Mesodermal cell (in vitro differentiated cells): ENCODE results near the gene CACNA1C.

Experiments used
- H3K27ac ChIP-seq: 2 replicates; pipeline ENCODE4 v1.7.0; 2013; ENCODE audit warnings: mild to moderate bottlenecking, low read depth, low read length, moderate library complexity; ENCODE audit not compliant: severe bottlenecking
- H3K36me3 ChIP-seq: 2 replicates; pipeline ENCODE4 v1.7.1; 2013; ENCODE audit warnings: mild to moderate bottlenecking, low read length, moderate library complexity; ENCODE audit not compliant: control insufficient read depth, insufficient read depth
- H3K4me1 ChIP-seq: one replicate; pipeline ENCODE4 v1.7.1; 2013; ENCODE audit warnings: mild to moderate bottlenecking, low read length; ENCODE audit not compliant: insufficient read depth, control insufficient read depth, poor library complexity, severe bottlenecking
- H3K4me3 ChIP-seq: 2 replicates; pipeline ENCODE4 v1.7.0; 2013; ENCODE audit warnings: low read length, control low read depth, mild to moderate bottlenecking; ENCODE audit not compliant: insufficient read depth, poor library complexity, severe bottlenecking; ENCODE audit errors: extremely low read depth
- H3K9me3 ChIP-seq: 2 replicates; pipeline ENCODE4 v1.7.1; 2013; ENCODE audit warnings: mild to moderate bottlenecking, low read length, moderate library complexity; ENCODE audit not compliant: control insufficient read depth
- WGBS, 2 experiments: methylation state at CpG; one replicate each; pipeline ENCODE4 v1.1.5; 2013; ENCODE audit warnings: missing lambda C conversion rate in 2 of 2; ENCODE audit not compliant: insufficient coverage in 2 of 2; 5-methylcytosine and 5-hydroxymethylcytosine counted together

Gene CACNA1C

DNA sequence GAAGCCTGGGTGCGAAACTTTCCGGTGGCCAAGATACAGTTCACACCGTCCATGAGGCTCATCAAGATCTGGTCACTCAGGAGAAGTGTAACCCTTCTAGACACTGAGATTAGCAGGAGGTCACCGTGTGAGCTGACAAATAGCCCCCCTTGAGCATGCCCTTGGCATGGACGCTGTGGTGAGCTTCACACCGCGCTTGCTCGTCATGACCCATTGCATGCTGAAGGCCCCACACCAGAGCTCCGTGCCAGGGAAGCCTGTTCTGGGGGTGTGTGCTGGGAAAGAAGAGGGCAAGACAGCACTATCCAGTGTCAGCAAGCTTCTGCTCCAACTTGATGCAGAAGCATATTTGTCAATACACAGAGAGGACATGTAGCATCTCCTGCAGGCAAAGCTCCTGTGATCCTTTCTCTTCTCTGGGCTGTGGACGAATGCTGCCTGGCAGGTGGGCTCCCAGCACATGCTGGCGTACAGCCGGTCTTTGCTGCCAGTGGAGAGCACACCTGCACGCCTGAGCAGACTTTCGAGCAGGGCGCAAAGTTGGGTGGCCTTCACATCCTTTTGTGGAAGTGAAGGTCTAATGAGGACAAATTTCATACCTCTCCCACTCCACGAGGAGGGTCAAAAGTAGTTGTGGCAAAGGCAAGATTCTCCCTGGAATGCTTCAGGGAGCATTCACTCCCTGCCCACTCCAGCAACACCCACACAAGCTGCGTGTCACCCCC lies 615.1 kb downstream of the CACNA1C start:
- Histone ChIP-seq H3K4me3 (no peak overlapping the region), H3K9me3 (no peaks in the 10 kb centered on the region), H3K27ac (no peak overlapping the region), H3K4me1 (no peaks in the 10 kb centered on the region), H3K36me3 (peaks cover 7% of the 10 kb centered on the region)
- WGBS, 2 experiments: 88% methylated on average over 11 to 13 of the region's 17 CpGs

DNA sequence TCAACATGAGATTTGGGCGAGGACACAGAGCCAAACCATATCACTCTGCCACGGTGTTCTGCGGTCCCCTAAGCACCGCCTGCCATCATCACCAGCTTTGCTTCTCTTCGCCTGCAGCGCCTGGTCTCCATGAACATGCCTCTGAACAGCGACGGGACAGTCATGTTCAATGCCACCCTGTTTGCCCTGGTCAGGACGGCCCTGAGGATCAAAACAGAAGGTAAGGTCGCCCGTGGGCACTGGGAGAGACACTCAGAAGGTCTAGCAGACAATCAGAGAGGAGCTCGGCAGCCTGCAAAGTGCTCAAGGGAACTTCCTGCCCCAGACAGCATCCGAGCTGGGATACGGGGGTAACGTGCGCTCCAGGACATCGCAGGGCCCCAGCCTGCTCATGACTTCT lies 616.0 kb downstream of the CACNA1C start:
- H3K4me3 ChIP-seq: no peak overlapping the region
- 91 to 97% methylated on average over 17 of the region's 17 CpGs for WGBS, 2 experiments
- no peaks in the 10 kb centered on the region for H3K9me3 ChIP-seq
- H3K36me3 ChIP-seq: peaks cover 7% of the 10 kb centered on the region
- no peaks in the 10 kb centered on the region for H3K4me1 ChIP-seq
- H3K27ac ChIP-seq: no peak overlapping the region

DNA sequence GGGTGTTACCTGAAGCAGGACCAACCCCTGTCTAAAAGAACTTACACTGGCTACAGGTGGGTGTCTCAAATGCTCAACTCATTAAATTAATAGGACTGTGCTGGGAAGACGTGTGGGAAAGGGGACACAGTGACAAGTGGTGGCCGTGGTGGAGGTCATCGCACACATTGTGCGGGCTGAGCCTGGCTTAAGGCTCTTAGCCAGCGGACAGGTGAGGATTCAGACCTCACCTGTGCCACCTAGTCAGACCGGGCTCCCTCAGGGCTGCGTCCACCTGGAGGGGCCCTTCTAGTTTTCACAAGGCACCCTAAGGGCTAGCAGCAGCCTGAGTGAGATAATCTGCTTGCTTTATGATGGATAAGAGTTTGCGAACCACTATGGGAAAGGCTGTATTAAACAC lies 616.8 kb downstream of the CACNA1C start:
- WGBS, 2 experiments: 89 to 90% methylated on average over 5 to 6 of the region's 8 CpGs
- no peak overlapping the region for H3K27ac ChIP-seq
- no peaks in the 10 kb centered on the region for H3K4me1 ChIP-seq
- no peak overlapping the region for H3K4me3 ChIP-seq
- peaks cover 7% of the 10 kb centered on the region for H3K36me3 ChIP-seq
- H3K9me3 ChIP-seq: no peaks in the 10 kb centered on the region

DNA sequence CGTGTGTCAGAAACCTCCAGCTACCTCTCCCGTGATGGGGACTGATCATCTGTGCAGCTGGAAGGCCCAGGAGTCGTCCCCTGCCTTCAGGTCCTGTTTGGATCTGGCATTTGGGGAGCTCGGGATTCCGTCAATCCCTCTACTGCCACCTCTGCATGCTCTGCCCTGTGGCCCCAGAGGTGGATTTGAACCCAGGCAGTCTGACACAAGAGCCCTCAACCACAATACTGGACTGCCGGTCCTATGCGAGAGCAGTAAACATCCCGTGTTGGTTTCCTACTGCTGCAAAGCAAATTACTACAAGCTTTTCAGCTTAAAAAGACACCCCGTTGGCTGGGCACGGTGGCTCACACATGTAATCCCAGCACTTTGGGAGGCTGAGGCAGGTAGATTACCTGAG lies 620.1 kb downstream of the CACNA1C start:
- WGBS, 2 experiments: 93 to 95% methylated on average over 9 to 10 of the region's 10 CpGs
- no peak overlapping the region for H3K27ac ChIP-seq
- no peaks in the 10 kb centered on the region for H3K4me1 ChIP-seq
- H3K36me3 ChIP-seq: peaks cover 7% of the 10 kb centered on the region
- no peak overlapping the region for H3K4me3 ChIP-seq
- H3K9me3 ChIP-seq: no peaks in the 10 kb centered on the region

DNA sequence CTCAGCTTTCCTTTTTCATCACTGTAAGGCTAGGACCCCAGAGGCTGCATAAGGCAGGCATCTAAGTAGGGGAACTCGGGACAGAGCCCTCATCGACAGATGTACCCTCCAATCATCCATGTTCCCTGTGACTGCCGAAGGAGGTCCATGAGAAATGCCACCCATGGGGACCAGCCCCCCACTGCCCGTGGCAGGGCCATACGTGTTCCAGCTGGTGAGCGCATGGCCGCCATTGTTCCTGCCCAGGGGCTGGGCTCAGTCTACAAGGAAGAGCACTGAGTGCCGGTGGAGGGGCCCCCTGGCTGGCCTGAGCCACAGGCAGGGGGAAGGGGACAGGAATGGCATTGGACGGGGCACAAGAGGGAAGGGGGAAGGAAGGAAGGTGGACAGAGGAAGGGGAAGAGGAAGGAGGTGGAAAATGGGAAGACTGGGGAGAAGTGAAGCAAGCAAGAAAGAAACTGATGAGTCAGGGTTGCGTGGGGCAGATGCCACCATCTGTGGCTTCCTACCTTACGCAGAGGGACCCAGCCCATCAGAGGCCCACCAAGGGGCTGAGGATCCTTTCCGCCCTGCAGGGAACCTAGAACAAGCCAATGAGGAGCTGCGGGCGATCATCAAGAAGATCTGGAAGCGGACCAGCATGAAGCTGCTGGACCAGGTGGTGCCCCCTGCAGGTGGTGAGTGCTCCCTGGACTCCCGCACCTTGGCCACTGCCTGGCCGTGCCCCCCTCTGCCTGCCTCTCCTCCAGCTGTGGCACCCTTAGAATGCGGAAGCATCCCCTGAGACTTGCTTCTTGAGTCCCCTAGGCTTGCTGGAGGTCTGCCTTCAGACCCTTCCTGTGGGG lies 621.4 kb downstream of the CACNA1C start:
- H3K4me3 ChIP-seq: no peak overlapping the region
- H3K9me3 ChIP-seq: no peaks in the 10 kb centered on the region
- H3K4me1 ChIP-seq: no peaks in the 10 kb centered on the region
- WGBS, 2 experiments: 91 to 95% methylated on average over 15 to 18 of the region's 18 CpGs
- H3K36me3 ChIP-seq: no peaks in the 10 kb centered on the region
- H3K27ac ChIP-seq: no peak overlapping the region

DNA sequence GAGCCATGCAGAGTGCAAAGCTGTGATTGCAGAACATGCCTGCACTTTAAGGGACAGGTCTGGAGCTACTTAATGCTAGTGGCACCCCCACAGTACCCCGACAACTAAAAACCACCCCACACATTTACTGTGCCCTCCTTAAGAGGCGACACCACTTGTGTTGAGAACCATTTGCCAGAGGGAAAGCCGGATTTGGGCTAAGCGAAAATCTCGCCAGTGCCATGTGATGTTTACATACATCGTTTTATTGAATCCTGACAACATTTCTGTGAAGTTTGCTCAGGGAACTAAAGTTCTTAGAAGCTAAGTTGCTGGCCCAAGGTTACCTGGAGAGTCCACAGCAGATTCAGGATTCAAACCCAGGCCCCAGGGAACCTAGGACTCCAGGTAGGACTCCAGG lies 623.0 kb downstream of the CACNA1C start:
- Histone ChIP-seq H3K4me3 (no peak overlapping the region), H3K9me3 (no peaks in the 10 kb centered on the region), H3K36me3 (no peaks in the 10 kb centered on the region), H3K4me1 (no peaks in the 10 kb centered on the region), H3K27ac (no peak overlapping the region)
- WGBS, 2 experiments: 77 to 79% methylated on average over 6 of the region's 6 CpGs

DNA sequence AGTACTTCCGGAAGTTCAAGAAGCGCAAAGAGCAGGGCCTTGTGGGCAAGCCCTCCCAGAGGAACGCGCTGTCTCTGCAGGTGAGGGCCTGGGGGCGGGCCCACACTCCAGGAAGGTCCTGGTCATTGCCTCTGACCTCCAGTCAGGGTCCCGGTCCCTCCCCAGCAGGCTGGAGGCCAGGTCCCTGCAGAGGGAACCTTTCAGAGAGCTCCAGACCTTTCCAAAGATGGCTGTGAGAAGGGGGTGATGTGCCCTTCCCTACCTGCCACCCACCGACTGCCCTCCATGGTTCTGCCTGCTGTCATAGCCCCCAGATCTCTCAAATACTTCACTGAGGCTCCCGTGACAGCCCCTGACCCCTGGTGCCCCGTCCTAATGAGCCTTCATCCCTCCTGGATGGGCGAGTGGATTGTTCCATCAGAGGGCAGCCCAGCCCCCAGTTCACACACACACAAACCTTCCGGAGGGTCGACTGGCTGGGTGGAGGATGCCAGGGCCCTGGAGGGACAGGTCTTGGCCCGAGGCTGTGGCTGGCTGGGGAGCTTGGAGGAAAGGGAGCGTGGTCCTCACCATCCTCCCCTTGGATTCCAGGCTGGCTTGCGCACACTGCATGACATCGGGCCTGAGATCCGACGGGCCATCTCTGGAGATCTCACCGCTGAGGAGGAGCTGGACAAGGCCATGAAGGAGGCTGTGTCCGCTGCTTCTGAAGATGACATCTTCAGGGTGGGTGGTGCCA lies 624.5 kb downstream of the CACNA1C start:
- Histone ChIP-seq H3K36me3 (no peaks in the 10 kb centered on the region), H3K4me1 (no peaks in the 10 kb centered on the region), H3K4me3 (no peak overlapping the region), H3K9me3 (no peaks in the 10 kb centered on the region), H3K27ac (no peak overlapping the region)
- WGBS, 2 experiments: 86 to 88% methylated on average over 16 to 18 of the region's 20 CpGs

DNA sequence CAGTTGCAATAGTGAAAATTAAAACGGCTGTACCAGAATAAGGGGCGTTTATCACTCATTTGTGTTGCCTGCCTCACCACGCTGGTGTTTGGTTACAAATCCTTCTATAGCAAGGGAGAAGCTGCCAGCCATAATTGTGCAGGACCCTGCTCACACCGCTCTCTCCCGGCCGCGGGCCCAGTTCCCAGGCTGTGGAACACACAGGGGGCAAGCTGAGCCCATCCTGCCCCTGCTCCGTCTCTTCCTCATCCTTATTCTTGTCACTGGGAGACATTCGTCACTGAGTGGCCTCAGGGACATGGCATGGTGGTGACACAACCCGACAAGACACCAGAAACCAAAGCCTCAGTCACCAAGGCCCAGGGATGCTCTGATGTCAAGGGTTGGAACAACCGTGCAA lies 625.6 kb downstream of the CACNA1C start:
- Histone ChIP-seq H3K9me3 (no peaks in the 10 kb centered on the region), H3K27ac (no peak overlapping the region), H3K36me3 (no peaks in the 10 kb centered on the region), H3K4me3 (no peak overlapping the region), H3K4me1 (no peaks in the 10 kb centered on the region)
- WGBS, 2 experiments: 89 to 96% methylated on average over 9 to 10 of the region's 11 CpGs

DNA sequence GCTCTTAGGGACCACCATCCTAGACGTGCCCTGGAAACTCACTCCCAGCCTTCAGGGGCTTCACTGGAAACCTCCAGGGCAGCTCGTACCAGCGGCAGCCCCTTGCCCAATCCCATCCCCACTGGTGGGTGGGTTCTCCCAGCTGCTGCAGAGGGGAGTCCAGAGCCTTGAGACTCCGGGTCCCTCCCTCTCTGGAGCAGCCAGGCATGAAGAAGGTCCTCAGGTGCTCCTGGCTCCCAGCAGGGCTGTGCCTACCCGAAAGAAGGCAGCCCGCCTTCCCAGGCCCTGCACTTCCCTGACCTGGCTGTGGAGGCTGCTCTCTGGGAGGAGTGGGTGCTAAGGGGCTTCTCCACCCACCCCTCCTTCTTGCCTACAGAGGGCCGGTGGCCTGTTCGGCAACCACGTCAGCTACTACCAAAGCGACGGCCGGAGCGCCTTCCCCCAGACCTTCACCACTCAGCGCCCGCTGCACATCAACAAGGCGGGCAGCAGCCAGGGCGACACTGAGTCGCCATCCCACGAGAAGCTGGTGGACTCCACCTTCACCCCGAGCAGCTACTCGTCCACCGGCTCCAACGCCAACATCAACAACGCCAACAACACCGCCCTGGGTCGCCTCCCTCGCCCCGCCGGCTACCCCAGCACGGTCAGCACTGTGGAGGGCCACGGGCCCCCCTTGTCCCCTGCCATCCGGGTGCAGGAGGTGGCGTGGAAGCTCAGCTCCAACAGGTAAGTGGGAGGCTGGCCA lies 626.5 kb downstream of the CACNA1C start:
- Histone ChIP-seq H3K9me3 (no peaks in the 10 kb centered on the region), H3K27ac (no peak overlapping the region), H3K36me3 (no peaks in the 10 kb centered on the region), H3K4me3 (no peak overlapping the region), H3K4me1 (no peaks in the 10 kb centered on the region)
- 87% methylated on average over 25 to 30 of the region's 33 CpGs for WGBS, 2 experiments
